Left colon (tissue), 2 donors: ENCODE results near the gene LMAN2. TPM values are rescaled to one million over a fixed set of nuclear protein-coding genes. Genes with fewer than 3 reads are reported as not detected.
A peak's percentile ranks its signal among the peaks of the same experiment; 100 is the strongest.
"Not testable (repeated sequence)": the region's sequence is repeated elsewhere in the genome, so short reads cannot be mapped to it uniquely, and the experiment has no call there.

Experiments used
- ATAC-seq: fragments of 200-7000 bp; cut with Tn5 transposase; one replicate; pipeline ENCODE4 v1.9.1; 2020; ENCODE audit warnings: mild to moderate bottlenecking, moderate library complexity
- DNase-seq, 2 donors: peaks; one replicate each; pipeline ENCODE4 v3.0.0-alpha.2; 2020
- intact Hi-C, 2 donors: fragments of 100-400 bp; cut with DNase I in 1 of 2; cut with micrococcal nuclease in 1 of 2; formaldehyde crosslinking; loops; one replicate each; pipeline versions ENCODE4 v1.11.2 to v1.14.0; 2022; cut with DNase I, micrococcal nuclease
- total RNA-seq, 2 donors: library from RNA; stranded (reverse); fragmentation: NEBNext Ultra II Directional; extraction: Animal tissue kit (Norgen Biotek cat#: 25700); gene quantifications; one replicate each; pipeline ENCODE4 v1.2.1, GENCODE V29; 2021
- donor health status: DM: no; HTN: no; CAD: no.
- donor health status: DM: yes; HTN: yes; CAD: no.

LMAN2 gene
- total RNA-seq, 2 donors from 2014 or later: 139 to 141 TPM

GRCh38 chr5:177383181-177383580, 31.7 kb upstream of the LMAN2 start:
- intact Hi-C loops: no loop called here
- DNase-seq (no peak), ATAC-seq (no peak)

DNA sequence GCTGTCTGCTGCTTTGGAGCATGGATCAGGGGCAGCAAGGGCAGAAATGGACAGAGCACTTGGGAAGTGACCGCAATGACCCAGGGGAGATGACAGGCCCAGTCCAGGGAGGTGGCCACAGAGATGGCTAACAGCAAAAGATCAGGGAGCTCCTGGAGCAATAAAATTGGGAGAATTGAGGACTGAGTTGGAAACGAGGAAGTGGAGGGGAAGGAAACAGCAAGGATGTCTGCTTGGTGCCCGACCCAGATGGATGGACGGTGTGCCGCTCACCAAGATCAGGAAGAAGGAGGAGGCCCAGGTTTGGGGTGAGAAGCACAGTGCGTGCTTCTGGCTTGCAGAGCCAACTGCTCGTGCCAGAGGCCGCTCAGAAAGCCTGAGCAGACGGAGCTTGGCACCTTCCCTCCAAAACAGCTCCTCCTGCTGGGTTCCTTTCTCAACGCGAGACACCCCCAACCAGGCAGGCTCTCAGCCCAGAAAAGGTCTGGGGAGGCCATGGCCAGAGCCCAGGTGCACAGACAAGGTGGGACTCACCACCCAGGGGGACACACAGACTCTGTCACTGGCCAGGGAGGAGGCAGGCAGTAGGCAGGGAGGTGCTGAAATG, 31.1 kb upstream of the LMAN2 start:
- ATAC-seq (peak; percentile 69), DNase-seq (no peak)
- intact Hi-C loops: no loop called here

GRCh38 chr5:177380805-177381126, 29.3 kb upstream of the LMAN2 start:
- no peak for ATAC-seq
- intact Hi-C loops: no loop called here

GRCh38 chr5:177378884-177379883, 27.7 kb upstream of the LMAN2 start:
- DNase-seq (no peak), ATAC-seq (no peak)
- intact Hi-C loops: no loop called here

More at GRCh38 chr5:177380805-177381126, 29.3 kb upstream of the LMAN2 start:
- DNase-seq: no peak

DNA sequence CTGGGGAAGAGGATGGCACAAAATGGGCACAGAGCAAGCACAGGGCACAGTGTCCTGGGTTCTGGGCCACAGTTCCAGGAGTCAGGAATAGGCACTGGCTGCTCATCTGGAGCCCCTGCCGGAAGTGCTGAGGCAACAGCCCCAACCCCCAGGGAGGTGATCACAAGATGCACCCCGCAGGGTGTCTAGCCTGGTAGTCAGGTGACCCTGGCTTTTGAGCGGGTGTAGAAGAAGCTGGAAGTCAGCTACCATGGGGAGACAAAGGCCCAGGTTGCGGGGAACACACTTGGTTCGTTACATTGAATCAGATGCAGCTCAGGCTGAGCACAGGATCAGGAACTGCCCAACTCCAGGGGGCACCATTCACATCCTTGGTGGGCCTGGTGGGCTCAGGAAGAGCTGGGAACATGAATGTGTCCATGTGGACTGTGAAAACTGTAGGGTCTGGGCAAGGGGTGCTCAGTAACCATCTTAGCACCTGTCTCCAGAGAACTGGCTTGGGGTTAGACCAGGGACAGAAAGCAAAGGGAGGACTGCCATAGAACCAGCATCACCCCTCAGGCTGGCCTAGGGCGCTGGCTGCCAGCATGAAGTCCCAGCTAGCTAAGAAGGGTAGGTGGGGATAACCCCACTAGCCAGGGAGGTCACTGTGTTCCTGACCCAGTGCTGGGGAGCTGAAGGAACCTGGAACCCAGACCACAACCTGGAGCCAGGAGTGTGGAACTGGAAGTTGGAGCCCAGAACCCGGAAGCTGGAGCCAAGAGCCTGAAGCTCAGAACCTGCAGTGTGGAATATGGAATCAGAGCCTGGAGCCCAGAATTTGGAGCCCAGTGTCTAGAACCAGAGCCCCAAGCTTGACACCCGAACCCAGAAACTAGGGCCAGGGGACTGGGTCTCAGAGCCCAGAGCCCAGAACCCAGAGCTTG, 26.6 kb upstream of the LMAN2 start:
- intact Hi-C loops: no loop called here
- DNase-seq: no peak
- ATAC-seq: no peak

DNA sequence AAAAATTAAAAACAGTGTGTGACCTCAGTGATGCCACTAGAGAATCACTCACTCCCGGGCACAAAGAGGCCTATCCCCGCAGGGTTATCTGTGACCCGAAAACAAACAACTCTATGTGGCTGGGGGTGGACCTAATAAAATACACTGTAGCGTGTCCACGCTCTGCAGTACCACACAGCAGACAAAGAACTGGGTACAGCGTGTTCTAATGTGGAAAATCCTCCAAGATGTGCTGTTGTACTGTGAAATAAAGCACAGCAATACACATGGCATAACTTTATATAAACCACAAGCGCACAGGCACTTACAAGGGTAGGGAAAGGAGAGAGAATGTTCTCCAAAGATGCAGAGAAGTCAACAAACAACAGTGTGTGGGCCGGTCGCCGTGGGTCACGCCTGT, 24.6 kb upstream of the LMAN2 start:
- DNase-seq (no peak), ATAC-seq (no peak)
- intact Hi-C loops: no loop called here

GRCh38 chr5:177375516-177375915, 24.0 kb upstream of the LMAN2 start:
- intact Hi-C loops, DNase-seq, ATAC-seq: not testable (repeated sequence)

DNA sequence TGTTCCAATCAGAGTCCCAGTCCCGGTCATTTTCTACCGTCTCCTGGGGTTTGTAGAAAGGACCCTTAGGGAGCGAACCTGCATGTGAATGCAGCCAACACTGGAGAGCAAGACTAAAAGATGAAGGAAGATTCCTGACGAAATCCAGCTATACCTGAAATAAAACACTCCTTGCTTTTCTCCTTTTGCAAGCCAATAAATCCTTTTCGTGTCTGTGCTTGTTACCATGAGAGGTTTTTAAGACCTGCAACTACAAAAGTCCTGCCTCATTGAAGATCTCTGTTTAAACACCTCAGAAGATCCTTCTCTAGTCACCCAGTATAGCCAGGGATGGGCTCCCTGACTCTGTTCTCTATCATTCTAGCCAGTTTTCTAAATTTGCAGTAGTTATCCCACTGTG, 22.7 kb upstream of the LMAN2 start:
- intact Hi-C loops: no loop called here
- DNase-seq (no peak), ATAC-seq (no peak)

- intact Hi-C loops: no loop called here
- DNase-seq: no peak
- no peak for ATAC-seq
Measured at GRCh38 chr5:177373806-177374205, 22.3 kb upstream of the LMAN2 start.

- intact Hi-C loops: no loop called here
- no peak for ATAC-seq
- no peak for DNase-seq
Measured at GRCh38 chr5:177372910-177373309, 21.4 kb upstream of the LMAN2 start.

- ATAC-seq: no peak
- no peak for DNase-seq
Measured at GRCh38 chr5:177372034-177372896, 20.8 kb upstream of the LMAN2 start.

GRCh38 chr5:177371120-177372033, 19.9 kb upstream of the LMAN2 start:
- DNase-seq (peak in 1 of 2 donors; percentile 39), ATAC-seq (no peak)
- intact Hi-C loops: no loop called here

More at GRCh38 chr5:177372034-177372896, 20.8 kb upstream of the LMAN2 start:
- intact Hi-C loops: no loop called here

DNA sequence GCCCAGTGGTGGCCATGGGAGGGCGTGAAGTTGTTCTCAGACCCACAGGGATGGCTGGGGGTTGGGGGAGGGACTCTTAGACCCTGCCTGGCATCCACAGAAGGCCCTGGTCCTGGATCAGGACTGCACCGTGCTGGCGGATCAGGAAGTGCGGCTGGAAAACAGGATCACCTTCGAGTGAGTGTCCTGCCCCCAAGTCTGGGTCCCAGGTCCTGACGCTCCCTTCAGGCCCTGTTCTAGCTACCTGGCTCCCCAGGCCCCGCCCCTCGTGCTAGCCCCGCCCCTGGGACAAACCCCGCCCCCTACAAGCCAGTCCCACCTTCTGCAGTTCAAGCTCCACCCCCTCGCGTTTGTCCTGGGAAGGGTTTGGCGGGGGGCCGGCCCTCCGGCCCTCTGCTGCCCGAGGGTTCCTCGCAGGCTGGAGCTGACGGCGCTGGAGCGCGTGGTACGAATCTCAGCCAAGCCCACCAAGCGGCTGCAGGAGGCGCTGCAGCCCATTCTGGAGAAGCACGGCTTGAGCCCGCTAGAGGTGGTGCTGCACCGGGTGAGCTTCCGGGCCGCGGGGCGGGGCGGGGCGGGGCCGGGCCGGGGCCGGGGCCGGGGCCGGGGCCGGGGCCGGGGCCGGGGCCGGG, 19.1 kb upstream of the LMAN2 start:
- intact Hi-C loops: no loop called here
- peak; percentile 90 for DNase-seq

DNA sequence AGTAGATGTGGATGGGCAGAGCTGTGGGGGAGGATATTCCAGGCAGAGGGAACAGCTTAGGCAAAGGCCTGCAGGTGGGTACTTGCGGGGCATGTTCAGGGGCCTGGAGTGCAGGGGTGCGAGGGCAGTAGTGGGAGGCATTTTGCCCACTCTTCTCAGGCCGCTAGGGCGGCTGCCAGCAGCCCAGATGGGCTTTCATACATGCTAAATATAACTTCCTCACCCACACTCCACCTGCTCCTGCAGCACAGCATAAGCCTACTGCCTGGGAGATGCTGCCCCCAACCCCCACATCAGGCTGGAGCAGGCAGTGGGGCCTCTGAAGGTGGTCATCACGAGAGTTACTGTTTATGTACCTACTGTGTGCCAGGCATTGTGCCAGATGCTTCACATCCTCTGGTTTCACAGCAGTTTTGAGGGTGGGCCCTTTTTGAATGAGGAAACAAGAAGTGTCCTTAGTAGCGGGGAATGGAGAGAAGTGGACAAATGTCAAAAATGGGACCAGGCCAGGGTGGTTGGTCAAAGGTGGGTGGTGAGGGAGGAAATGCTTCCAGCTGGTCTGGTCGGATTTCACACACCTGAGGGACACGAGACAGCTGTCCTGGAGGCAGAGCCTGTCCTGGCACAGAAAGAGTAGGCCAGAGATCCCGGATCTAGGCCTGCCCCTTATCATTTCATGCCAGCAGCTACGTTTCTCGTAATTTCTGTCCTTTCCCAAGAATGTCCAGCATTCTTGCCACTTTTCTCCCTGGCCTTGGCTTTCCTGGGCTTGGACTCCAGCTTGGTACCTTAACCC, 18.4 kb upstream of the LMAN2 start:
- ATAC-seq (no peak), DNase-seq (no peak)
- intact Hi-C loops: loop anchor here in 1 of 2 donors (10.0 kb wide), 1 partner anchor 55 kb away; the partner anchor contains the start of gene MXD3

More for the DNA sequence above, 19.1 kb upstream of the LMAN2 start:
- ATAC-seq: peak; percentile 80

DNA sequence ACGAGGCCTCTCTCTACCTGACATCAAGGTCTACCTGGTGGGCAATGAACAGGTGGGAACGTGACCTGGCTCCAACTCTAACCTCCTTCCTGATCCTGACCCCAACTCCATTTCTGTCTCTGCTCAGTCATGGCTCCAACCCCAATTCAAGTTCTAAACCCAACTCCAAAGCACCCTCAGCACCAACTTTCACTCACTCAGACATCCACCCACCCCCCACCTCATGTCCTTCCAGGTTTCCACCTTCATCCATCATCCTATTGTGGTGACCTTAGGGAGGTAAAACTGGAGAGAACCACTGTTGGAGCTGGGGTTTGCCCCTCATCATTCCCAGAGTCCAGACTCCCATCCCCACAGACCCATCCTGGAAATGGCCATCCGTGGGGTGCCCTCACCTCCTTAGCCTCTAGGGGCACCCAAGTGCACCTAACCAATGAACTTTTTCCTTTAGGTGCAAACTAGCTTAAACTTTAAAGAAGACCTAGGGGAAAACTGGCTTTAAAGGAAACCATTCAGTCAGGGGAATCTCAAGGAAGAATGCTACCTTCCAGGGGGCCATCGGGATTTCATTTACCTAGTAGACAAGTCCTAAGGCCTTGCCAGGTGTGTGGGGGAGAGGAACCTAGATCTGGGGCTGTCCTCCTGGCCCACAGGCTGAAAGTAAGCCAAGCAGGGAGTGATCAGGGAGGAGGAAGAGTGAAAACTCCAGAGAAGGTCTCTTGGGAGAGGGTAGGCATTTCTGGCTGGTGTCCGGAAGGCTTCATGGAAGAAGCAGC, 17.6 kb upstream of the LMAN2 start:
- ATAC-seq (no peak), DNase-seq (peak in 1 of 2 donors; percentile 44)
- intact Hi-C loops: loop anchor here in 1 of 2 donors (10.0 kb wide), 1 partner anchor 54 kb away; the partner anchor contains the start of gene MXD3
